ENCODE data around the gene PRPSAP2.
"Not testable (repeated sequence)": the region's sequence is repeated elsewhere in the genome, so short reads cannot be mapped to it uniquely, and the experiment has no call there.

The PRPSAP2 gene

DNA sequence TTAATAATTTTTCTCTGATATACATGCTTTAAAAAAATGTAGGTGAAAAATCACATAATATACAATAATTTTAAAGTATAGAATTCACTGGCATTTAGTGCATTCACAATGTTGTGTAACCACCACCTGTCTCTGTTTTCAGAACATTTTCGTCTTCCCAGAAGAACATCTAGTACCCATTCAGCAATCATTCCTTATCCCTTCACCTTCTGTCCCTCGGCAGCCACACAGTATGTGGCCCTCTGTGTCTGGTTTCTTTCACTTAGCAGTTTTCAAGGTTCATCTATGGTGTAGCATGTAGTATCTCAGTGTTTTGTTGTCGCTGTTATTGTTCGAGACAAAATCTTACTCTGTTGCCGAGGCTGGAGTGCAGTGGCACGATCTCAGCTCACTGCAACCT lies 33.6 kb downstream of the PRPSAP2 start:
- DNase-seq: no peak

DNA sequence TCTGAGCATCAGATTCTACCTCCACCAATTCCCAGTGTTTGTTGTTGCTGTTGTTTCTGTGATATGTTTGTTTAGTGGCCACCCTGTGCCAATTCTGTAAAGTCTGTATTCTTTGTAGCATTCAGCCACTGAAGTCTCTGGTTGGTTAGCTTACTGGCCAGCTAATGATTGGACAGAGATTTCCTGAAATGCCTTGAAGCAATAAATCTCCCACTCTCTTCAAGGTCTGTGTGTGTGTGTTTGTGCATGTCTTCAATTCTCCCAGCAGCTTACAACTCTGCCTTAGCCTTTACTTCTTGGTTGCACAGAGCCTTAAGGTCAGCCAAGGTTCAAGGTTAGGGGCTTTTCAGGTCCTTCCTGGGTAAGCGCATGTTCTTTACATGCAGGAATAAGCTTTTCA lies 38.2 kb downstream of the PRPSAP2 start:
- DNase-seq: no peak

DNA sequence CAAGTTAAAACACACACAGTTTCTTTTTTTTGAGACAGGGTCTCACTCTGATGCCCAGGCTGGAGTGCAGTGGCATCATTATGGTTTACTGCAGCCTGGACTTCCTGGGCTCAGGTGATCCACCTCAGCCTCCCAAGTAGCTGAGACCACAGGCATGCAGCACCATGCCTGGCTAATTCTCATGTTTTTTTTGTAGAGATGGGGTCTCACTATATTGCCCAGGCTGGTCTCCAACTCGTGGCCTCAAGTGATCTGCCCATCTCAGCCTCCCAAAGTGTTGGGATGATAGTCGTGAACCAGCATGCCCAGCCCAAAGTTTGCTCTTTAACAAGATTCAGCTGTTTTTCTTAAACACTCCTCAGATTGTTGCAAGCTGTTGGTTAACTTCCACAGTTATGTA lies 39.0 kb downstream of the PRPSAP2 start:
- DNase-seq: no peak

DNA sequence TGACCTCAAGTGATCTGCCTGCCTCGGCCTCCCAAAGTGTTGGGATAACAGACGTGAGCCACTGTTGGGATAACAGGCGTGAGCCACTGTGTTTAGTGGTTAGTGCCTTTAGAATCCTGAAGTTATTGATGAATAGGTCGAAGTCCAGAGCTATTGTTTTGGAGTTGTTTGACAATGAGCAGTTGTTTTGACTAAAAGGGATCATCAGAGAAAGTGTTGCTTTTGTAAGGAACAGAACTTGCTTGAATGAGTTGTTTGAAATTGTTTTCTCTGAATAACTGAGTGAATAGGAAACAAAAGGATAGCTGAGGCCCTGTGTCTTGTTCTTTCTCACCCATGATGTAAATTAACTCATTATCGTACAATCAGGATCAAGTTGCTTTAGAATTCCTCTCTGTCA lies 46.6 kb downstream of the PRPSAP2 start:
- no peak for DNase-seq

DNA sequence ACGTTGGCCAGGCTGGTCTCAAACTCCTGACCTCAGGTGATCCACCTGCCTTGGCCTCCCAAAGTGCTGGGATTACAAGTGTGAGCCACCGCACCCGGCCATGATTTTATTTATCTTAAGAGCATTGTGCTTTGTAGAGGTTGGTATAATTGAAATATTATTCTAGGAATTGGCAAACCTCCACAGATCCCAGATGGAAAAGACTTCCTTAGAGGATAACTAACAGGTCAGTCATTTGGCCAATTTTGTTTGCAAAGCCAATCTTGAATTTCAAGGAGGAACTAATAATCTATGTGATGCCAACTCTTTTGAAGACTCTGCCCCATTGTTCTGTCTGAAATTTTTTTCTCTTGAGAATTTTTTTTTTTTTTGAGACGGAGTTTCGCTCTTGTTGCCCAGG lies 47.3 kb downstream of the PRPSAP2 start:
- no peak for DNase-seq

DNA sequence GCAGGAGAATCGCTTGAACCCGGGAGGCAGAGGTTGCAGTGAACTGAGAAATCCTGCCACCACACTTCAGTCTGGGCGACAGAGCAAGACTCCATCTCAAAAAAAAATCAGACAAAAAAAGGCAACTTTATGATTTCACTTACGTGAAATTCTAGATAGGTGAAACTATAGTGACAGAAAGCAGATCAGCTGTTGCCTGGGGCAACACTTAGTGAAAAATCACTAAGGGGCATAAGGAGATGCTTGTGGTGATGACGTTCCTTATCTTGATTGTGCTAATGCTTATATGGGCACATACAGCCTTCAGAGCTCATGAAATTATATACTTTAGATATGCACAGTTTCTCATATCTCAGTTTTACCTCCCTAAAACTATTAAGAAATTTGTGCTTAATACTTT lies 52.4 kb downstream of the PRPSAP2 start:
- DNase-seq: no peak

DNA sequence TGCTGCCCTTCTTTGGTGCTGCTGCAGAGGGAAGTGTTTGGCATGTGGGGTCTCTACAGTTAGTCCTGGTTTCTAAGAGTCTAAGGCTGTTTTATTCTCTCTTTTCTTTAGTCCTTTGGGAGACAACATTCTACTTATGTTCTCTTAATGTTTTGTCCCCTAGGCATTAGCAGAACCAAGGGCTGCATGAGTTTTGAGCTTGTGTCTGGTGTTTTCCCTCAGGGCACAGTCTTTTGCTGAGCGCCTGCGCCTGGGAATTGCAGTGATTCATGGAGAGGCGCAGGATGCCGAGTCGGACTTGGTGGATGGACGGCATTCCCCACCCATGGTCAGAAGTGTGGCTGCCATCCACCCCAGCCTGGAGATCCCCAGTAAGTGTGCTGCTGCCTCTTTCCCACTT lies 53.0 kb downstream of the PRPSAP2 start:
- no peak for DNase-seq

DNA sequence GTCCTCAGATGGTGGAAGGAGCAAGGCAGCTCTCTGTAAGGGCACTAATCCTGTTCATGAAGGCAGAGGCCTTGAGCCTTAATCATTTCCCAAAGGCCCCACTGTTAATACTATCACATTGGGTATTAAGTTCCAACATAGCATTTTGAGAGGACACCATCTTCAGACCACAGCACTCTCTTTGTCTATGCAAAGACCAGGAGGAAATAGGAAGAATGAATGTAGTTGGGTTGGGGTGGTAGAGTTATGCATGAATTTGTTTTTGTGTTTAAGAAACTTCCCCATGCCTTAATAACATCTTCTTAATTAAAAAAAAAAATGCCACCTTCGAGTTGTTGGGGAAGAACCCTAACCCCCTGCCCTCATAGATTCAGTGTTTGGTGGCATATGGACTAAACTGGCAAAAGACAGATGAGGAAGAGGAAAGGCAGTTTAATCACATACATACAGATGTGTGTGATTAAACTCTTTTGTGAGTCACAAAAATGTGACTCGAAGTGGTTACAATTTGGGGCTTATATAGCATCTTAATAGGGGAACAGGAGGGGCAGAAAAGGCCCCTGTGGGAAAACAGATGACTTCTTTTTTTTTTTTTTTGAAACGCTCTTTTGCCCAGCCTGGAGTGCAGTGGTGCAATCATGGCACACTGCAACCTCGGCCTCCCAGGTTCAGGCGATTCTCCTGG lies 59.0 kb downstream of the PRPSAP2 start:
- no peak for DNase-seq

DNA sequence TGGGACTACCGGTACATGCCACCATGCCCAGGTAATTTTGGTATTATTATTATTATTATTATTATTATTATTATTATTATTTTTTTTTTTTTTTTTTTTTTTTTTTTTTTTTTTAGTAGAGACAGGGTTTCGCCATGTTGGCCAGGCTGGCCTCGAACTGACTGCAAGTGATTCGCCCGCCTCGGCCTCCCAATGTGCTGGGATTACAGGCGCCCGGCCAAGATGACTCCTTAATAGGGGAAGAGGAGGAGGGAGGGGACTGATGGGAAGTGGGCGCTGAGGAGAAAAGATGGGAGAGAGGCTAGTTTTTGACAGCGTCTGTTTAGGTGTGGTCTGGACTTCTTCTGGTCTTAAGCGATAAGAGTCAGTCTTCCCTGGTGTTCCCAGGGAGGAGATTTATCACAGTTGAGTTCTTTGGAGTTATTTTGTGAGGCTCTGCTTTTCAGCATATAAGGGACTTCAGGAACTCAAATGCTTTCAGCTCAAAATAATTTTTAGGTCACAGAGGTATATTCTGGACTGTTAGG lies 59.6 kb downstream of the PRPSAP2 start:
- no peak for DNase-seq

DNA sequence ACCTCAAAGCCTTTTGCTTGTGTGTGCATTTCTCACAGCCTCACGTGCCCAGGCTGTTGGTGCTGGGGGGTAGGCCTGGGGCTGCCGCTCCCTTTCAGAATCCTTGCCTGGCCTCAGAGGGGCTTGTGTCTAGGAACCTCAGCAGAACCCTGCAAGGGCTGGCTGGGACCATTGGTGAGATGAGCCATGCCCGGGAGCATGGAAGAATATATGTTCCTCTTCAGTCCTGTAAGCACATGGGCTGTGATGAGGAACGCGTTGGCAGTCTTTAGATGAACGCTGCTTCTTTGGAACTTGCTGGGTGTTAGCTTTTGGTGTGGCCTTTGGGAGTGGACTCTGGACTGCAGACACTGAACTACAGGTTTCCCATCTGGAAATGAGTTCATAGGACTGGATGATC lies 62.0 kb downstream of the PRPSAP2 start:
- no peak for DNase-seq

DNA sequence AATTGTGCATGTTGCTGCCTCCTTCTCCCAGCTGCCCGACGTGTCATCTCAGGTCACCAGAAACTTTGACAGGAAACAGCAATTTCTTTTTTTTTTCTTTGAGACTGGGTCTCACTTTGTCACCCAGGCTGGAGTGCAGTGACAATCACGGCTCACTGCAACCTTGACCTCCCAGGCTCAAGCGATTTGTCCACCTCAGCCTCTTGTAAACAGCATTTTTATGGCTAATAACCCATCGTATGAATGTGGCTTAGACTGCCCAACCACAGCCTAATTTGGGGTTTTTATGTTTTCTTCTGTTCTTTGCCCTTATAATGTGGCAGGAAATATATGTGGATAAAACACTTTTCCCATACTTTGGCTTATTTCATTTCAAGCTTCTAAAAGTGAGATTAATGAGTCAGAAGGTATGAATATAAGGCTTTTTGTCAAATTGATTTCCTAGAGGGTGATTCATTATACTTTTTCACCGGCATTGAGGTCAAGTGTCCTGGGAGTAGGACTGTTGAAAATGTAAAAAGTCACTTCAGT lies 63.0 kb downstream of the PRPSAP2 start:
- no peak for DNase-seq

DNA sequence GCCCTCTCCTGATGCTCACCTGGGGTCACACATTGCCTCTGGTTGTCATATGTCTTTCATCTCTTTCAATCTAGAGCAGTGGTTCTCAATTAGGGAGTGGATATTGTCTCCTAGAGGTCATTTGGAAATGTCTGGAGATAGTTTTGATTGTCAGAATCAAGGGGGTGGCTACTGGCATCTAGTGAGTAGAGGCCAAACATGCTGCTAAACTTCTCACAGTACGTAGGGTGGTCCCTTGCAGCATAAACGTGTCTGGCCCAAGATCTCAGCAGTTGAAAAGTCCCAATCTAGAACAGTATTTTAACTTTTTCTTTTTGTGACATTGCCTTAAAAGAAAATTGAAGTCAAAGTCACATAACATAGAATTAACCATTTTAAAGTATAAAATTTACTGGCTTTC lies 63.6 kb downstream of the PRPSAP2 start:
- no peak for DNase-seq

DNA sequence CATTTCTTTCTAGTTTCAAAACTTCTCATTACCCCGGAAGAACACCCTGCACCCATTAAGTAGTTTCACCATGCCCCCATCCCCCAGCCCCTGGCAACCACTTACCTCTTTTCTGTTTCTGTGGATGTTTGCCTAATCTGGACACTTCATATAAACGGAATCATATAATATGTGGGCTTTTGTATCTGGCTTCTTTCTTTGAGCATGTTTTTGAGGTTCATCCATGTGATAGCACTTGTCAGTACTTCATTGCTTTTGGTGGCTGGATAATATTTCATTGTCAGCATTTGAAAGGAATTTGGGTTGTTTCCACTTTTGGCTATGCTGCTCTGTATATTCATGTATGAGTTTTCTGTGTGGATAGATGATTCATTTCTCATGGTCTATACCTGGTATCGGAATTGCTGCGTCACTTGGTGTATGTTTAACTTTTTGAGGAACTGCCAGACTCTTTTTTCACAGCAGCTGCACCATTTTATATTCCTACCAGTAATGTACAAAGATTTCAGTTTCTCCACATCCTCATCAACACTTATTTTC lies 64.1 kb downstream of the PRPSAP2 start:
- DNase-seq: no peak

DNA sequence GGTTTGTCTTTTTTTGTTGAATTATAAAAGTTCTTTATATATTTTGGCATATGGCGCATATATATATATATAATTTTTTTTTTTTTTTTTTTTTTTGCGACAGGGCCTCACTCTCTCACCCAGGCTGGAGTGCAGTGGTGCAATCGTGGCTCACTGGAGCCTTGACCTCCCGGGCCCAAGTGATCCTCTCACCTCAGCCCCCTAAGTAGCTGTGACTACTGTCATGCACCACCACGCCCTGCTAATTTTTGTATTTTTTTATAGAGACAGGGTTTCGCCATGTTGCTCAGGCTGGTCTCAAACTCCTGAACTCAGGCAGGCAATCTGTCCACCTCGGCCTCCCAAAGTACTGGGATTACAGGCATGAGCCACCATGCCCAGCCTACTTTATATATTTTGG lies 64.7 kb downstream of the PRPSAP2 start:
- DNase-seq: not testable (repeated sequence)

DNA sequence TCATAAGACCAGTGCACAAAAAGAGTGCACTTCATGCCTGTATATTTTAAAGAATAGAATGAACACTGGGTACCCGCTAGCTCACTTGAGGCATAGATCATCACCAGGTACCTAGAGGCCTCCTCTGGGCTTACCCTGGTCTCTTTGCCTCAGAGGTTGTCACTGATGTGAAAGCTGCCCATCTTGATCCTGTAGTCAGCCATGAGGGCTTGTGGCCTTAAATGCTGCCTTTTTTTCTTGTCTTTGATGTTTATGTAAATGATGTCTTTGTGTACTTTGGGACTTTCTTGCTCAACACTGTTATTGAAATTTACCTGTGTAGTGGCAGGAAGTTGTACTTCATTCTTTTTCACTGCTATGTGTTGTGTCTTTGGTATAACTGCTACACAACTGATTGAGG lies 67.3 kb downstream of the PRPSAP2 start:
- DNase-seq: no peak

DNA sequence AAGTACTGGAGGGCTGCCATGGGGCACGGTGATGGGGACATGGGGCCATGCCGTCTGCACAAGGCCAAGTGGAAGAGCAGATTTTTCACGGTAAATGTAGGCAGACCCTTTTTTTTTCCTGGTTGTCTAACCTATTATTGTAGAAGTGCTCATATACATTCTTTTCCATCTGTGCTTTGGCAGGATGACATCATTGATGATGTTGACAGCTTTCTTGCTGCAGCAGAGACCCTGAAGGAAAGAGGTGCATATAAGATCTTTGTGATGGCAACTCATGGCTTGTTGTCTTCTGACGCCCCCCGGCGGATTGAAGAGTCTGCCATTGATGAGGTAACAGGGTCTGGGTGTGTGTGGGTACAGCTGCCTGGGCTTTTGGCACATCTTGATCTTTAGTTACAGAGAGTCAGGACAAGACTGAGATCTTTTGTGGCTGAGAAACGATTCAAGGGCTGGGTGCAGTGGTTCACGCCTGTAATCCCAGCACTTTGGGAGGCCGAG lies 70.7 kb downstream of the PRPSAP2 start:
- no peak for DNase-seq

DNA sequence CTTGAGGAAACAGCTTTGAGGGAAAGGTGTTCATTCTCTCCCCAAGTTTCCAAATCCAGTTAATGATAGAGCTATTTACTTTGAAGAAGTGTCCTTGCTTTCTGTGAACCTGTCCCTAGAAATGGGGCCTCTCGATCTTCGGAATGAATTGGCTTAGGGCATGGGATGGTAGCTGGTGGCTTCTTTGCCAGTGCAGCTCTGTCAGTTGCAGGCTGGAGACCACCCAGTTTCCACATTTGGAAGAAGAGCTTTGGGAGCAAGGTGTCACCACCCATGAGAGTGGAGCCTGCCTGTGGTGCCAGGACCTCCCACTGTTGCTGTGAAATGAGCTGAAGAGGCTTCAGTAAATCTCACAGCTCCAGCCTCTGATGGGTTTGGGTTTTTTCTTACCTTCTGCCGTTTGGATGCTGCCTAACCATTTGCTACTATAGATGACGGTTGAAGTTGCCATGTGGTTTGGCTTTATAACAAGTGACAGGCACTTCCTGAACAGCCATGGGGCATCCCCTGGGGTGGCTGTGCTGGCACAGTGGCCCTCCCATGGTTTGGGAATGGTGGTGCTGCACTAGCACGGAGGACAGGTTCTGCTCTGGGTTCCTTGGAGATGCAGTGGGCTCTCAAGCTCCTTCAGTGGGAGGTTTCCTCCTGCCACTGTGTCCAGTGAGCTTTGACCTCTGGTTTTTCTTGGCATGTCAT lies 74.6 kb downstream of the PRPSAP2 start:
- DNase-seq: no peak

DNA sequence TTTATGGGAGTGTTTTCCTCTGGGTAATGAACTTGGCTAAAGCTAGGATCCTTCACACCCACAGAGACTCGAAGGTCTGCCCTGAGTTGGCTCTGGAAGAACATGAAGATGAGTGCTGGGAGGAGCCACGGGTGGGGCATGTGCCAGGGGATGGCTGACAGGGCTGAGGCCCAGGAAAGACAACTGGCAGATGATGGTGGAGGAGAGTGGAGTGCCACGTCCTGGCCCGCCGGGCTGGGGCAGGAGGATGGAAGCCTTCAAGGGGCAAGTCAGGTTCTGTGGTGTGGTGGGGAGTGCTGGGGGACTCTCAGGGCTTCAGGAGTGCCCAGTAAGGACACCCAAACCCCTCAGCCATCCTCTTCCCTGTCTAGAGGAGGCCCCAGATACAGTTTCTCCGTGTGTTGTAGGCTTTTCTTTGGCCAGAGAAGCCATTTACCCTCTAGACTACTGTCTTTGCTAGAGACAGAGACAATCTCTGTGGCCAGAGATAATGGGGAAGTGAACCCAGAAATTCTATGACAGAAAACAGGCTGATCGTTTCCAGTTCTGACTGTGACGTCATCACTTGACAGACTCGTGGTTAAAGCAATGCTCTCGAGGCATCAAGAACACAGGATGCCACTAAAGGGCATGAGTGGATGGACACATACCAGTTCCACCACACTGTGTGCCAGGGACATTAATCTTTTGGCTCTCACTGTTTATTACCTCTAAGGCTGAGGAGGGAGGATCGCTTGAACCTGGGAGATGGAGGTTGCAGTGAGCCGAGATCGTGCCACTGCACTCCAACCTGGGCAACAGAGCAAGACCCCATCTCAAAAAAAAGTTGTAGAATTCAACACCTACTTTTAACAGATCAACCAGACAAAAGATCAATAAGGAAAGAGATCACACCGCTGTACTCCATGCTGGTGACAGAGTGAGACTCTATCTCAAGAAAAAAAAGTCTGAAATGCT lies 75.4 kb downstream of the PRPSAP2 start:
- DNase-seq: no peak

DNA sequence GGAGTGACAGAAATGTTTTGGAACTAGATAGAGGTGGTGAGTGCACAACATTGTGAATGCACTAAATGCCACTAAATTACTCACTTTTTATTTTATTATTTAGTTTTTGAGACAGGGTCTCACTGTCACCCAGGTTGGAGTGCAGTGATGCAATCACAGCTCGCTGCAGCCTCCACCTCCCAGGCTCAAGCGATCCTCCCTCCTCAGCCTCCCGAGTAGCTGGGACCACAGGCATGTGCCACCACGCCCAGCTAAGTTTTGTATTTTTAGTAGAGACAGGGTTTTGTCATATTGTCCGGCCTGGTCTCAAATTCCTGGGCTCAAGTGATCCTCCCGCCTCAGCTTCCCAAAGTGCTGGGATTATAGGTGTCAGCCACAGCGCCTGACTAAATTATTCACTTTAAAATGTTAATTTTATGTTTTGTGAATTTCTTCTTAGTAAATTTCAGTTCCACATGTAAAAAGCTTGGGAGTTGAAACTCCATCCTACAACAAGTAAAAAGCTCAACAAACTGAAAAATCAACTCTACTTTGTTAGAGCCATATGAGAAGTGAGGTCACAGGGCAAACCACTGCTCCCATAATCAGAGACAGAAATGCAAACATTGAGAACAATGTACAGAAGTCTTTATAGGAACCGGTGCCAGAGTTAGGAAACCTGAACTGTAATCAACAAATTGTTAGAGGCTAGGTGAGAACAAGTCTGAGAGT lies 80.2 kb downstream of the PRPSAP2 start:
- DNase-seq: no peak

DNA sequence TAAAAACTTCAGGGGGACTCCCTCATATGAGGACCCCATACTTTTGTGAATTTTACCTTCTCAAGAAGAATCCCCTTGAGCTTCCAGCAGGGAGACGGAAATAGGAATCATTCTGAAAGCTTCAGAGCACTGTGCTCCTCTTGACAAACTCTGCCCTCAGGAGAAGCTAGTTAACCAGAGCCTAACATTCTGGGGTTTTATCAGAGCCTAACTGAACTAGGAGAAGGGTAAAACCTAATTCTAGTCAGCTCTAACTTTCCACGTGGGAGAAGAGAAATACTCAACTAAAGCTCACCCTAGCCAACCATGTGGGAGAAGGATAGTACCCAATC lies 80.7 kb downstream of the PRPSAP2 start:
- DNase-seq: no peak

DNA sequence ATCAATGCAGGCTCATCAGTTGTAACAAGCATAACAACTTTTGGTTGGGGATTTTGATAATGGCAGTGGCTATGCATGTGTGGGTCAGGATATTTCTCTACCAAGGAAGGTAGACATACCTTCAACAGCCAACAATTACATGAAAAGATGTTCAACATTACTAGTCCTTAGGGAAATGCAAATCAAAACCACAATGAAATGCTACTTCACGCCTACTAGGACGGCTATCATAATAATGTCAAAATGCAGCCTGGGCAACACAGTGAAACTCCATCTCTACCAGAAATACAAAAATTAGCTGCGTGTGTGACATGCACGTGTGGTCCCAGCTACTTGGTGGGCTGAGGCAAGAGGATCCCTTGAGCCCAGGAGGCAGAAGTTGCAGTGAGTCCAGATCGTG lies 86.7 kb downstream of the PRPSAP2 start:
- no peak for DNase-seq

DNA sequence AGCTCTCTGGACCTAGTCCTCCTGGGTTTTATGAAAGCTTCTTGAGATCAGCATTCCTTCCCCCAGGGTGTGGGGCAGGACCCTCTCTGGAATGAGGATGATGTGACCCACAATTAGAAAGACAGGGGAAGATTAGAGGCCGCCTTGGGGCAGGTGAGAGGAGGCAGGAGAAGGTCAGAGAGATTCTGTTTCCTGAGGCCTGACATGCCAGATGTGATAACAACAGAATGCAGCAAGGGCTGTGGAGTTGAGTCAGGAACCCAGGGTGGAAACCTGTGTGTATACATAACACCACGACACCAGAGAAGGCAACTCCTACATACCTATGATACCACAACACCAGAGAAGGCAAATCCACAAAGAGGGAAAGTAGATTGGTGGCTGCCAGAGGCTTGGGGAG lies 88.6 kb downstream of the PRPSAP2 start:
- no peak for DNase-seq

Data from NCI-H1092 treated with DMSO at 0.1 percent for 48 hours (cell line).